Measurements from ENCODE around the gene CDCA5. TPM values are rescaled to one million over a fixed set of nuclear protein-coding genes. Genes with fewer than 3 reads are reported as not detected.
"Not testable (repeated sequence)": the region's sequence is repeated elsewhere in the genome, so short reads cannot be mapped to it uniquely, and the experiment has no call there.

CDCA5 gene
- total RNA-seq, 1 donor from 2014 or later, result 3.7 TPM

GRCh38 chr11:65121865-65122696 lies 38.2 kb upstream of the CDCA5 start, which contains the start of the genes FAU and MRPL49:
Gene FAU (minus strand): TSS chr11:65122134. CDS start chr11:65121813, 321 bp downstream.
Gene MRPL49 (plus strand): TSS chr11:65122321. CDS start chr11:65122347, 26 bp downstream.
- intact Hi-C loops (cut with DNase I), result loop anchor here (10.0 kb wide), 1 partner anchor 203 kb away; no protein-coding TSS in a partner anchor

GRCh38 chr11:65121447-65121864 lies 37.6 kb upstream of the CDCA5 start:
- H3K27ac ChIP-seq, result peak overlapping the region; percentile 84
- no peak for DNase-seq (ENCODE audit: extremely low spot score in 2 of 2)
- peaks cover 0 to 37% of the 10 kb centered on the region in 2 donors for H3K36me3 ChIP-seq
- no peaks in the 10 kb centered on the region for H3K27me3 ChIP-seq
- peak overlapping the region; percentile 85 to 91 for H3K4me3 ChIP-seq
- H3K9me3 ChIP-seq, result no peaks in the 10 kb centered on the region
- no peak for TF ChIP-seq POLR2A (IDR thresholded peaks at IDR 0.05)
- TF ChIP-seq CTCF (IDR thresholded peaks at IDR 0.05), result no peak
- no peak for TF ChIP-seq POLR2AphosphoS5 (IDR thresholded peaks at IDR 0.05; ENCODE audit: insufficient read depth in 1 of 2, low read depth in 1 of 2)
- peaks cover 40% of the 10 kb centered on the region for H3K4me1 ChIP-seq
- intact Hi-C loops (cut with DNase I), result loop anchor here (10.0 kb wide), 1 partner anchor 203 kb away; no protein-coding TSS in a partner anchor

More at GRCh38 chr11:65121865-65122696, 38.2 kb upstream of the CDCA5 start, which contains the start of the genes FAU and MRPL49:
- TF ChIP-seq POLR2A (IDR thresholded peaks at IDR 0.05) (peak; percentile 64 to 82), CTCF (IDR thresholded peaks at IDR 0.05) (peak in 1 of 3 experiments; percentile 25), POLR2AphosphoS5 (IDR thresholded peaks at IDR 0.05; ENCODE audit: insufficient read depth in 1 of 2, low read depth in 1 of 2) (peak; percentile 98 to 99)
- H3K27ac ChIP-seq, result peak within 1 kb of the TSS; percentile 84
- H3K36me3 ChIP-seq, result peaks cover 0 to 43% of the 10 kb centered on the region in 2 donors
- peaks cover 33% of the 10 kb centered on the region for H3K4me1 ChIP-seq
- H3K27me3 ChIP-seq, result no peaks in the 10 kb centered on the region
- peak within 1 kb of the TSS; percentile 85 to 91 for H3K4me3 ChIP-seq
- no peaks in the 10 kb centered on the region for H3K9me3 ChIP-seq
- DNase-seq (ENCODE audit: extremely low spot score in 2 of 2), result peak in 1 of 2 donors; percentile 98

GRCh38 chr11:65120831-65121230 lies 37.0 kb upstream of the CDCA5 start:
- Histone ChIP-seq H3K36me3 (peaks cover 0 to 37% of the 10 kb centered on the region in 2 donors), H3K9me3 (no peaks in the 10 kb centered on the region), H3K27me3 (no peaks in the 10 kb centered on the region), H3K4me1 (peaks cover 46% of the 10 kb centered on the region), H3K27ac (peak overlapping the region; percentile 84), H3K4me3 (peak overlapping the region; percentile 85 to 91)
- no peak for DNase-seq (ENCODE audit: extremely low spot score in 2 of 2)
- TF ChIP-seq POLR2A (IDR thresholded peaks at IDR 0.05), result no peak
- intact Hi-C loops (cut with DNase I), result loop anchor here (10.0 kb wide), 1 partner anchor 204 kb away; no protein-coding TSS in a partner anchor

- Histone ChIP-seq H3K36me3 (peaks cover 0 to 27% of the 10 kb centered on the region in 2 donors), H3K9me3 (no peaks in the 10 kb centered on the region), H3K4me1 (peaks cover 49% of the 10 kb centered on the region), H3K4me3 (no peak overlapping the region), H3K27me3 (no peaks in the 10 kb centered on the region), H3K27ac (no peak overlapping the region)
- TF ChIP-seq CTCF (IDR thresholded peaks at IDR 0.05) (no peak), POLR2A (IDR thresholded peaks at IDR 0.05) (no peak)
- no peak for DNase-seq (ENCODE audit: extremely low spot score in 2 of 2)
- intact Hi-C loops (cut with DNase I), result loop anchor here (5.0 kb wide), 1 partner anchor 107 kb away; the partner anchor contains the start of gene ARL2
Measured at GRCh38 chr11:65119670-65119995, 35.8 kb upstream of the CDCA5 start.

- H3K27me3 ChIP-seq, H3K4me3 ChIP-seq, H3K9me3 ChIP-seq: not testable (repeated sequence)
- intact Hi-C loops (cut with DNase I), result loop anchor here (5.0 kb wide), 1 partner anchor 107 kb away; the partner anchor contains the start of gene ARL2
- peak overlapping the region; percentile 71 for H3K27ac ChIP-seq
- peaks cover 0 to 24% of the 10 kb centered on the region in 2 donors for H3K36me3 ChIP-seq
- DNase-seq (ENCODE audit: extremely low spot score in 2 of 2), result peak in 1 of 2 donors; percentile 52
- H3K4me1 ChIP-seq, result peaks cover 49% of the 10 kb centered on the region
Measured at GRCh38 chr11:65118891-65119669, 35.2 kb upstream of the CDCA5 start.
